ENCODE measurements around the gene EID2B. TPM values are rescaled to one million over a fixed set of nuclear protein-coding genes. Genes with fewer than 3 reads are reported as not detected.

The EID2B gene
- total and polyA plus RNA-seq, 10 donors, result 2.0 to 5.7 (median 4.7) TPM

GRCh38 chr19:39540333-39540673 is 7.7 kb upstream of the EID2B start:
- 11 to 20% (median 15%) methylated on average over 10 of the region's 10 CpGs for WGBS, 5 donors
- H3K27ac ChIP-seq, result peak overlapping the region; percentile 90 to 99 (median 96)
- peak overlapping the region in 7 of 8 donors; percentile 67 to 94 (median 72) for H3K4me3 ChIP-seq
- peaks cover 13 to 39% (median 25%) of the 10 kb centered on the region in 6 donors for H3K4me1 ChIP-seq
- H3K27me3 ChIP-seq (replicated peaks in 1 of 7), result peaks cover 0 to 1% (median 0%) of the 10 kb centered on the region in 7 donors
- H3K9me3 ChIP-seq, result no peaks in the 10 kb centered on the region
- DNase-seq, result no peak
- no peaks in the 10 kb centered on the region for H3K36me3 ChIP-seq
- intact Hi-C loops (cut with DNase I; ENCODE audit: low total_unique reads), result no loop called here
- TF ChIP-seq POLR2A (IDR thresholded peaks at IDR 0.05), result no peak
- no peak for TF ChIP-seq POLR2AphosphoS5 (IDR thresholded peaks at IDR 0.05)
- peak in 4 of 11 experiments; percentile 16 to 46 (median 24) for TF ChIP-seq CTCF (IDR thresholded peaks at IDR 0.05 in 8 of 11, conservative IDR thresholded peaks at IDR 0.05 in 3 of 11)

GRCh38 chr19:39539518-39540332 is 7.1 kb upstream of the EID2B start, which contains the start of gene EID2:
Gene EID2 (minus strand): TSS chr19:39540161. CDS start chr19:39540079, 82 bp downstream.
- intact Hi-C loops (cut with DNase I; ENCODE audit: low total_unique reads), result loop anchor here (10.0 kb wide), 2 partner anchors 95 to 415 kb away; partner anchors contain the start of genes PAK4 and SUPT5H
- H3K36me3 ChIP-seq, result no peaks in the 10 kb centered on the region
- DNase-seq, result peak; percentile 97
- TF ChIP-seq CTCF (IDR thresholded peaks at IDR 0.05 in 8 of 11, conservative IDR thresholded peaks at IDR 0.05 in 3 of 11), result peak; percentile 88 to 97 (median 90)
- peak; percentile 93 to 97 (median 93) for TF ChIP-seq POLR2AphosphoS5 (IDR thresholded peaks at IDR 0.05)
- peak in 1 of 3 donors; percentile 68 for TF ChIP-seq POLR2A (IDR thresholded peaks at IDR 0.05)
- WGBS, 5 donors, result 0 to 1% (median 0%) methylated on average over 35 to 84 of the region's 84 CpGs
- no peaks in the 10 kb centered on the region for H3K27me3 ChIP-seq (replicated peaks in 1 of 7)
- no peaks in the 10 kb centered on the region for H3K9me3 ChIP-seq
- peak within 1 kb of the TSS; percentile 67 to 94 (median 72) for H3K4me3 ChIP-seq
- H3K27ac ChIP-seq, result peak within 1 kb of the TSS; percentile 90 to 99 (median 96)
- H3K4me1 ChIP-seq, result peaks cover 13 to 39% (median 25%) of the 10 kb centered on the region in 6 donors

GRCh38 chr19:39539165-39539517 is 6.5 kb upstream of the EID2B start:
- WGBS, 5 donors, result 1 to 6% (median 4%) methylated on average over 10 of the region's 10 CpGs
- H3K4me1 ChIP-seq, result peaks cover 13 to 39% (median 25%) of the 10 kb centered on the region in 6 donors
- no peaks in the 10 kb centered on the region for H3K9me3 ChIP-seq
- intact Hi-C loops (cut with DNase I; ENCODE audit: low total_unique reads), result loop anchor here (10.0 kb wide), 2 partner anchors 94 to 414 kb away; partner anchors contain the start of genes PAK4 and SUPT5H
- H3K36me3 ChIP-seq, result no peaks in the 10 kb centered on the region
- no peak for DNase-seq
- peak overlapping the region; percentile 67 to 94 (median 72) for H3K4me3 ChIP-seq
- H3K27ac ChIP-seq, result peak overlapping the region; percentile 90 to 99 (median 96)
- no peak for TF ChIP-seq POLR2AphosphoS5 (IDR thresholded peaks at IDR 0.05)
- TF ChIP-seq POLR2A (IDR thresholded peaks at IDR 0.05), result no peak
- no peak for TF ChIP-seq CTCF (IDR thresholded peaks at IDR 0.05 in 8 of 11, conservative IDR thresholded peaks at IDR 0.05 in 3 of 11)
- no peaks in the 10 kb centered on the region for H3K27me3 ChIP-seq (replicated peaks in 1 of 7)

- Histone ChIP-seq H3K4me3 (no peak overlapping the region), H3K27ac (no peak overlapping the region), H3K9me3 (no peaks in the 10 kb centered on the region), H3K36me3 (no peaks in the 10 kb centered on the region), H3K4me1 (peaks cover 15 to 57% (median 38%) of the 10 kb centered on the region in 6 donors), H3K27me3 (replicated peaks in 1 of 7) (no peaks in the 10 kb centered on the region)
- 74 to 98% (median 80%) methylated on average over 3 of the region's 3 CpGs for WGBS, 5 donors
- TF ChIP-seq CTCF (IDR thresholded peaks at IDR 0.05 in 8 of 11, conservative IDR thresholded peaks at IDR 0.05 in 3 of 11), result no peak
- TF ChIP-seq POLR2AphosphoS5 (IDR thresholded peaks at IDR 0.05), result no peak
- TF ChIP-seq POLR2A (IDR thresholded peaks at IDR 0.05), result no peak
- intact Hi-C loops (cut with DNase I; ENCODE audit: low total_unique reads), result loop anchor here (5.0 to 10.0 kb wide), 3 partner anchors 51 to 409 kb away; partner anchors contain the start of genes PAK4, SUPT5H and TIMM50
- no peak for DNase-seq
Measured at GRCh38 chr19:39533791-39534190, 1.1 kb upstream of the EID2B start.

Data from spleen (tissue), 11 donors.